Endothelial cell of umbilical vein (primary cell): ENCODE measurements around the gene PILRA. TPM values are rescaled to one million over a fixed set of nuclear protein-coding genes. Genes with fewer than 3 reads are reported as not detected.
A peak's percentile ranks its signal among the peaks of the same experiment; 100 is the strongest.
"Not testable (repeated sequence)": the region's sequence is repeated elsewhere in the genome, so short reads cannot be mapped to it uniquely, and the experiment has no call there.

Experiments used
- BruUV-seq: library from RNA; stranded (reverse); fragments of 400-500 nt; replicated peaks from 2 replicates; lab custom pipeline; 2021; lab: Mats Ljungman, UMichigan
- CTCF ChIA-PET: fragments of 300-600, 350-600 bp; sonication (Branson Sonifier 250); formaldehyde crosslinking; loops from one replicate; lab custom pipeline; 2021; ENCODE audit warnings: antibody characterized with exemption, inconsistent platforms; lab: Charles Lee
- POLR2A ChIA-PET: fragments of 300-600, 350-600 bp; sonication (Branson Sonifier 250); formaldehyde crosslinking; loops from one replicate; lab custom pipeline; 2021; ENCODE audit warnings: antibody characterized with exemption, inconsistent platforms; lab: Charles Lee
- DNase-seq: peaks from one replicate; pipeline ENCODE4 v3.0.0-alpha.2; 2011; ENCODE audit warnings: low read depth, low spot score
- FAIRE-seq: peaks from 2 replicates; lab custom pipeline; 2011; peaks lifted over from hg19 to GRCh38; lab: Jason Lieb, UNC
- H2AFZ ChIP-seq: 2 replicates; pipeline ENCODE4 v1.6.0; 2012; ENCODE audit warnings: low read depth, low read length, control low read depth, inconsistent platforms
- H3K27ac ChIP-seq: 2 replicates; pipeline ENCODE4 v1.5.1; 2011; ENCODE audit warnings: low read depth, mild to moderate bottlenecking, control low read depth, low read length, moderate library complexity; ENCODE audit not compliant: insufficient read depth
- H3K27me3 ChIP-seq, 2 experiments: 2 replicates each; pipeline versions ENCODE4 v1.6.0 to v1.6.1; 2011; ENCODE audit warnings: low read length in 2 of 2, mixed read lengths in 1 of 2; ENCODE audit not compliant: control insufficient read depth in 2 of 2, insufficient read depth in 2 of 2
- H3K36me3 ChIP-seq, 2 experiments: 2 replicates in 1 of 2; 3 replicates in 1 of 2; pipeline ENCODE4 v1.5.1; 2011; ENCODE audit warnings: low read length in 2 of 2, mild to moderate bottlenecking in 1 of 2, moderate library complexity in 1 of 2; ENCODE audit not compliant: control insufficient read depth in 2 of 2, insufficient read depth in 2 of 2; ENCODE audit errors: extremely low read depth in 1 of 2
- H3K4me1 ChIP-seq: 3 replicates; pipeline ENCODE4 v1.5.1; 2011; ENCODE audit warnings: mild to moderate bottlenecking, low read length; ENCODE audit not compliant: control insufficient read depth, insufficient read depth; ENCODE audit errors: extremely low read depth
- H3K4me2 ChIP-seq: 2 replicates; pipeline ENCODE4 v1.6.1; 2011; ENCODE audit warnings: low read length, control low read depth, mixed read lengths; ENCODE audit not compliant: insufficient read depth
- H3K4me3 ChIP-seq, 3 experiments: fragments of 200-600 bp in 1 of 3; sonication (generic), shearing (Covaris generic) in 1 of 3; replicated peaks in 1 of 3; 2 replicates each; pipeline ENCODE4 v1.5.1; 2011 to 2016; ENCODE audit warnings: control low read depth in 3 of 3, low read length in 3 of 3, mild to moderate bottlenecking in 2 of 3, inconsistent platforms in 1 of 3, low read depth in 1 of 3, moderate library complexity in 1 of 3; ENCODE audit not compliant: insufficient read depth in 1 of 3
- H3K79me2 ChIP-seq: 2 replicates; pipeline ENCODE4 v1.6.0; 2012; ENCODE audit warnings: low read length, inconsistent platforms; ENCODE audit not compliant: control insufficient read depth, insufficient read depth
- H3K9ac ChIP-seq: replicated peaks from 2 replicates; pipeline ENCODE3; 2011; ENCODE audit warnings: low read length, control low read depth; ENCODE audit not compliant: insufficient read depth; ENCODE audit errors: extremely low read depth
- H3K9me1 ChIP-seq: replicated peaks from 3 replicates; pipeline ENCODE4 v1.6.0; 2011; ENCODE audit warnings: mild to moderate bottlenecking, low read length; ENCODE audit not compliant: control insufficient read depth, insufficient read depth; ENCODE audit errors: extremely low read depth
- H3K9me3 ChIP-seq: replicated peaks from 2 replicates; pipeline ENCODE4 v1.5.1; 2012; ENCODE audit warnings: low read length, inconsistent platforms; ENCODE audit not compliant: control insufficient read depth, insufficient read depth
- H4K20me1 ChIP-seq: replicated peaks from 2 replicates; pipeline ENCODE3; 2011; ENCODE audit warnings: mild to moderate bottlenecking, low read length; ENCODE audit not compliant: control insufficient read depth, insufficient read depth; ENCODE audit errors: extremely low read depth
- CTCF ChIP-seq, 2 donors: IDR thresholded peaks; 1 replicate in 1 of 2; 2 replicates in 1 of 2; pipeline ENCODE4 v1.5.1; 2011; ENCODE audit warnings: low read length in 2 of 2, mild to moderate bottlenecking in 2 of 2, moderate library complexity in 2 of 2, control low read depth in 1 of 2, inconsistent platforms in 1 of 2, low read depth in 1 of 2; ENCODE audit not compliant: insufficient read depth in 1 of 2; ENCODE audit errors: extremely low read depth in 1 of 2
- GATA2 ChIP-seq: IDR thresholded peaks from 2 replicates; pipeline ENCODE4 v1.7.0; 2011; ENCODE audit warnings: low read depth, mild to moderate bottlenecking, moderate library complexity, mixed read lengths, low read length; ENCODE audit not compliant: insufficient read length, insufficient read depth
- JUN ChIP-seq: IDR thresholded peaks from 2 replicates; pipeline ENCODE4 v1.6.1; 2011; ENCODE audit warnings: borderline replicate concordance, low read depth; ENCODE audit not compliant: insufficient read length, insufficient read depth
- MAX ChIP-seq: IDR thresholded peaks from 2 replicates; pipeline ENCODE4 v1.6.1; 2011; ENCODE audit not compliant: insufficient read depth, insufficient read length
- MYC ChIP-seq: IDR thresholded peaks from one replicate; pipeline ENCODE4 v1.6.1; 2011; ENCODE audit warnings: mild to moderate bottlenecking, low read depth, low read length
- POLR2A ChIP-seq: IDR thresholded peaks from 2 replicates; pipeline ENCODE4 v1.6.1; 2012; ENCODE audit warnings: low read depth, mild to moderate bottlenecking, control low read depth, low read length
- dilution Hi-C: fragments of 300-500 bp; cut with MboI; formaldehyde crosslinking; loops from one replicate; pipeline ENCODE4 v1.15.0; 2019; ENCODE audit warnings: low sequenced_read_pairs; ENCODE audit not compliant: extremely low pct_ligation_motif_present
- intact Hi-C: fragments of 100-400 bp; cut with micrococcal nuclease; formaldehyde crosslinking; loops from one replicate; pipeline ENCODE4 v1.10.0; 2022
- polyA plus RNA-seq, 4 experiments: library from polyadenylated mRNA; depleted of rRNA in 3 of 4; stranded (reverse) in 3 of 4; unstranded in 1 of 4; fragments of >200 nt; gene quantifications; 2 replicates each; pipeline versions ENCODE4 v1.2.1 to v1.2.3, GENCODE V29; 2011 to 2012; ENCODE audit warnings: missing spikeins in 1 of 4
- total RNA-seq: library from RNA; stranded (reverse); gene quantifications from 2 replicates; pipeline ENCODE4 v1.2.3, GENCODE V29; 2021

Gene PILRA
- total and polyA plus RNA-seq, 2 donors (not counting 3 experiments of a cell fraction or from before 2014, with no cell fraction given): 0.61 to 1.3 TPM

- H3K9me1 ChIP-seq, H3K27ac ChIP-seq, DNase-seq, BruUV-seq, H3K4me3 ChIP-seq, H3K4me1 ChIP-seq, dilution Hi-C loops, intact Hi-C loops, H3K79me2 ChIP-seq, H2AFZ ChIP-seq, H4K20me1 ChIP-seq, H3K36me3 ChIP-seq, H3K4me2 ChIP-seq, FAIRE-seq, H3K9ac ChIP-seq, POLR2A ChIA-PET, H3K27me3 ChIP-seq, H3K9me3 ChIP-seq: not testable (repeated sequence)
- CTCF ChIA-PET: interaction anchor here (1.4 to 2.9 kb wide), 2 partner anchors 25 to 192 kb away, joined by 3 to 12 read pairs; no protein-coding TSS in a partner anchor
These were observed 9.1 kb downstream of the PILRA start for GRCh38 chr7:100382234-100382853.

- POLR2A ChIA-PET: no interaction called here
- Histone ChIP-seq H3K9me3 (no peaks in the 10 kb centered on the region), H3K79me2 (no peaks in the 10 kb centered on the region), H3K4me2 (no peak overlapping the region), H3K9ac (no peak overlapping the region), H3K4me1 (peaks cover 6% of the 10 kb centered on the region), H3K27me3 (peaks cover 4 to 7% of the 10 kb centered on the region in 2 experiments), H3K4me3 (no peak overlapping the region), H3K9me1 (no peaks in the 10 kb centered on the region), H2AFZ (peak overlapping the region; percentile 96), H4K20me1 (no peaks in the 10 kb centered on the region), H3K27ac (no peak overlapping the region), H3K36me3 (no peaks in the 10 kb centered on the region)
- CTCF ChIA-PET: interaction anchor here (0.7 to 2.3 kb wide), 2 partner anchors 10 to 23 kb away, joined by 3 to 12 read pairs; no protein-coding TSS in a partner anchor
- no TSS peak for BruUV-seq
- no peak for TF ChIP-seq GATA2
- TF ChIP-seq JUN: no peak
- TF ChIP-seq POLR2A: no peak
- no peak for TF ChIP-seq MAX
- TF ChIP-seq MYC: no peak
- no peak for TF ChIP-seq CTCF (IDR thresholded peaks at IDR 0.05; ENCODE audit: extremely low read depth in 1 of 2, insufficient read depth in 1 of 2, low read depth in 1 of 2, low read length in 2 of 2)
- DNase-seq (peak; percentile 11), FAIRE-seq (peak; percentile 24)
- intact Hi-C loops (no loop called here), dilution Hi-C loops (no loop called here)
These were observed 11.5 kb downstream of the PILRA start for GRCh38 chr7:100384628-100385294.
